Esophagus mucosa (tissue), 1 donor: ENCODE measurements around the gene ATP2A3. TPM values are rescaled to one million over a fixed set of nuclear protein-coding genes. Genes with fewer than 3 reads are reported as not detected.

Experiments
- ATAC-seq: fragments of 200-7000 bp; cut with Tn5 transposase; one replicate; pipeline ENCODE4 v1.9.1; 2020
- total RNA-seq: library from RNA; stranded (reverse); gene quantifications from one replicate; pipeline ENCODE4 v1.2.4, GENCODE V29; 2023
- donor health status: DM: yes; HTN: yes; CAD: no.

Gene ATP2A3
- total RNA-seq, 1 donor from 2014 or later: 4.7 TPM

- ATAC-seq: no peak
Measured at GRCh38 chr17:3925684-3926485, 38.4 kb downstream of the ATP2A3 start.

- ATAC-seq: no peak
Measured at GRCh38 chr17:3924512-3925350, 39.5 kb downstream of the ATP2A3 start.

- ATAC-seq: no peak
Measured at GRCh38 chr17:3923466-3924190, 40.6 kb downstream of the ATP2A3 start.

GRCh38 chr17:3922765-3923164 is 41.5 kb downstream of the ATP2A3 start:
- ATAC-seq: no peak

- ATAC-seq: no peak
Measured at GRCh38 chr17:3921502-3922319, 42.5 kb downstream of the ATP2A3 start.

GRCh38 chr17:3921006-3921405 is 43.2 kb downstream of the ATP2A3 start:
- ATAC-seq: no peak

GRCh38 chr17:3919123-3919624 is 45.1 kb downstream of the ATP2A3 start:
- ATAC-seq: no peak

- no peak for ATAC-seq
Measured at GRCh38 chr17:3918372-3919122, 45.7 kb downstream of the ATP2A3 start.

- no peak for ATAC-seq
Measured at GRCh38 chr17:3917391-3917931, 46.8 kb downstream of the ATP2A3 start.

- ATAC-seq: no peak
Measured at GRCh38 chr17:3916825-3917224, 47.4 kb downstream of the ATP2A3 start.

- ATAC-seq: no peak
Measured at GRCh38 chr17:3915995-3916696, 48.1 kb downstream of the ATP2A3 start, which contains the start of gene P2RX1. Gene P2RX1, minus strand, starts transcription at chr17:3916465. Its CDS starts 240 bp downstream, at chr17:3916225.

GRCh38 chr17:3915581-3915994 is 48.6 kb downstream of the ATP2A3 start:
- no peak for ATAC-seq

- peak; percentile 36 for ATAC-seq
Measured at GRCh38 chr17:3914312-3914670, 49.9 kb downstream of the ATP2A3 start.

GRCh38 chr17:3913531-3914311 is 50.5 kb downstream of the ATP2A3 start:
- ATAC-seq: peak; percentile 83

GRCh38 chr17:3912827-3913226 is 51.4 kb downstream of the ATP2A3 start:
- no peak for ATAC-seq

GRCh38 chr17:3911271-3912053 is 52.8 kb downstream of the ATP2A3 start:
- ATAC-seq: peak; percentile 59

GRCh38 chr17:3910420-3911270 is 53.6 kb downstream of the ATP2A3 start:
- no peak for ATAC-seq
